HepG2 (cell line): ENCODE measurements around the gene SDC1. TPM values are rescaled to one million over a fixed set of nuclear protein-coding genes. Genes with fewer than 3 reads are reported as not detected.
A peak's percentile ranks its signal among the peaks of the same experiment; 100 is the strongest.

Experiments
- CTCF ChIP-seq: sonication (generic); formaldehyde crosslinking; IDR thresholded peaks from 2 replicates; pipeline ENCODE4 v1.5.0; 2020; ENCODE audit warnings: mild to moderate bottlenecking, missing genetic modification reagents, moderate library complexity
- FOXA1 ChIP-seq, 2 experiments: fragments of 450-650 bp in 1 of 2; sonication (generic) in 1 of 2; formaldehyde crosslinking in 1 of 2; IDR thresholded peaks; 2 replicates each; pipeline versions ENCODE4 v1.4.0 to v1.6.1; 2016 to 2020; ENCODE audit warnings: missing genetic modification reagents in 1 of 2
- GMEB1 ChIP-seq: sonication (generic); formaldehyde crosslinking; IDR thresholded peaks from 2 replicates; pipeline ENCODE4 v1.5.1; 2020; ENCODE audit warnings: missing genetic modification reagents, mild to moderate bottlenecking, borderline replicate concordance
- HES4 ChIP-seq: sonication (generic); formaldehyde crosslinking; IDR thresholded peaks from 2 replicates; pipeline ENCODE4 v1.9.0; 2021; ENCODE audit warnings: mild to moderate bottlenecking, missing genetic modification reagents, borderline replicate concordance
- MED1 ChIP-seq: sonication (generic); formaldehyde crosslinking; IDR thresholded peaks from 2 replicates; pipeline ENCODE4 v1.4.0; 2020; ENCODE audit warnings: missing genetic modification reagents
- NAIF1 ChIP-seq: sonication (generic); formaldehyde crosslinking; IDR thresholded peaks from 2 replicates; pipeline ENCODE4 v1.5.0; 2020; ENCODE audit warnings: mild to moderate bottlenecking, missing genetic modification reagents, borderline replicate concordance
- NCOA1 ChIP-seq: sonication (generic); formaldehyde crosslinking; IDR thresholded peaks from 2 replicates; pipeline ENCODE4 v1.9.0; 2021; ENCODE audit warnings: missing genetic modification reagents
- PRDM4 ChIP-seq: sonication (generic); formaldehyde crosslinking; IDR thresholded peaks from 2 replicates; pipeline ENCODE4 v1.9.0; 2021; ENCODE audit warnings: missing genetic modification reagents, borderline replicate concordance
- SIN3A ChIP-seq: IDR thresholded peaks from 2 replicates; pipeline ENCODE4 v1.6.1; 2011; ENCODE audit warnings: low read depth, mild to moderate bottlenecking, control low read depth, low read length, borderline replicate concordance
- TARDBP ChIP-seq: sonication (generic); formaldehyde crosslinking; IDR thresholded peaks from 2 replicates; pipeline ENCODE4 v1.8.0; 2022; ENCODE audit warnings: mild to moderate bottlenecking, missing genetic modification reagents
- TSC22D2 ChIP-seq: sonication (generic); formaldehyde crosslinking; IDR thresholded peaks from 2 replicates; pipeline ENCODE4 v1.5.1; 2020; ENCODE audit warnings: missing genetic modification reagents, mild to moderate bottlenecking, borderline replicate concordance
- ZNF333 ChIP-seq: sonication (generic); formaldehyde crosslinking; IDR thresholded peaks from 2 replicates; pipeline ENCODE4 v1.4.0; 2020; ENCODE audit warnings: mild to moderate bottlenecking, missing genetic modification reagents, borderline replicate concordance
- ZNF460 ChIP-seq: sonication (generic); formaldehyde crosslinking; IDR thresholded peaks from 2 replicates; pipeline ENCODE4 v1.5.1; 2020; ENCODE audit warnings: missing genetic modification reagents, mild to moderate bottlenecking, borderline replicate concordance
- ZNF589 ChIP-seq: sonication (generic); formaldehyde crosslinking; conservative IDR thresholded peaks from 2 replicates; pipeline ENCODE4 v1.8.0; 2022; ENCODE audit warnings: mild to moderate bottlenecking, moderate library complexity, missing genetic modification reagents
- ZNF747 ChIP-seq: sonication (generic); formaldehyde crosslinking; IDR thresholded peaks from 2 replicates; pipeline ENCODE4 v1.8.1; 2023; ENCODE audit warnings: missing genetic modification reagents, mild to moderate bottlenecking, borderline replicate concordance
- ZNF784 ChIP-seq: sonication (generic); formaldehyde crosslinking; IDR thresholded peaks from 2 replicates; pipeline ENCODE4 v1.5.1; 2020; ENCODE audit warnings: missing genetic modification reagents, mild to moderate bottlenecking, borderline replicate concordance
- polyA plus RNA-seq, 8 experiments: library from polyadenylated mRNA; depleted of rRNA in 3 of 8; stranded (reverse) in 7 of 8; unstranded in 1 of 8; fragments of >200 nt; fragmentation: Illumina TruSeq in 4 of 8; extraction: Trizol in 4 of 8; gene quantifications; 2 replicates each; pipeline versions ENCODE4 v1.2.1 to v1.2.3, GENCODE V29; 2011 to 2016; ENCODE audit warnings: low read depth in 4 of 8, missing spikeins in 1 of 8, mixed read lengths in 1 of 8; ENCODE audit not compliant: insufficient read depth in 1 of 8
- total RNA-seq, 5 experiments: library from RNA; depleted of rRNA; stranded (reverse); fragments of >200 nt; fragmentation: Illumina TruSeq; extraction: Trizol; gene quantifications; 2 replicates each; pipeline ENCODE4 v1.2.3, GENCODE V29; 2016; ENCODE audit warnings: low read depth in 1 of 5
- TF ChIP-seq, protein P1 (sequence below): sonication (generic); formaldehyde crosslinking; IDR thresholded peaks from 2 replicates; pipeline ENCODE4 v1.4.0; 2020; ENCODE audit warnings: missing genetic modification reagents
- TF ChIP-seq, protein P2 (sequence below): IDR thresholded peaks from 2 replicates; pipeline ENCODE4 v1.6.1; 2016; ENCODE audit warnings: low read depth, control low read depth

Gene SDC1
- total and polyA plus RNA-seq, 2 of the 13 experiments (the other 11 are each of a cell fraction or from before 2014, with no cell fraction given), result 108 to 119 TPM

DNA sequence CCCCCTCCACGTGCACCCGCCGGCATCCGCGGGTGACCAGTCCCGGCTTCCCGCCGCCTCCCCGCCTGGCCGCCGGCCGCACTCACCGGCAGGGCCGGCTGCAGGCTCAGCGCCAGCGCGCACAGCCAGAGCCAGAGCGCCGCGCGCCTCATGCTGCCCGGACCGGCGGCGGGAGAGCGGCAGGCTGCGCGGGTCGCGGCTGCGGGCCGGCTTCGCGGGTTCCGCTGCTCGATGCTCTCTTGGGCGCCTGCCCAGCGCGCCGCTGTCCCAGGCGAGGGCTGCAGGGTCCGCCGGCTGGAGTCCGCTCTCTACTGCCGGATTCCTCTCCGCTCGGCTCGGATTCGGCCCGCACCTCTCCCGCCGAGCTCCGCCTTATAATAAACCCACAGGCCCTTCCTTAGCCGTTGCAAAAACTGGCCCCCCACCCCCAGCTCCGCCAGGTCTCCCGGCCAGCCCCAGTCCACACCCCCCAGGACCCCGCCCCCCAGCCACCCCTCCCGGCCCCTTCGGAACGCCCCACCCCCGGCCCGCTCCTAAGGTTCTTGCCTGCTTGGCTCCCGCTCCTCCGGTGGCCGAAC, at the start of gene SDC1 (continued):
- TF ChIP-seq, protein P1, sequence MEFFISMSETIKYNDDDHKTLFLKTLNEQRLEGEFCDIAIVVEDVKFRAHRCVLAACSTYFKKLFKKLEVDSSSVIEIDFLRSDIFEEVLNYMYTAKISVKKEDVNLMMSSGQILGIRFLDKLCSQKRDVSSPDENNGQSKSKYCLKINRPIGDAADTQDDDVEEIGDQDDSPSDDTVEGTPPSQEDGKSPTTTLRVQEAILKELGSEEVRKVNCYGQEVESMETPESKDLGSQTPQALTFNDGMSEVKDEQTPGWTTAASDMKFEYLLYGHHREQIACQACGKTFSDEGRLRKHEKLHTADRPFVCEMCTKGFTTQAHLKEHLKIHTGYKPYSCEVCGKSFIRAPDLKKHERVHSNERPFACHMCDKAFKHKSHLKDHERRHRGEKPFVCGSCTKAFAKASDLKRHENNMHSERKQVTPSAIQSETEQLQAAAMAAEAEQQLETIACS, result no peak
- TF ChIP-seq FOXA1 (IDR thresholded peaks at IDR 0.05) (no peak), FOXA1 (CRISPR knock-in tag; IDR thresholded peaks at IDR 0.05) (no peak), NCOA1 (CRISPR knock-in tag) (no peak), PRDM4 (CRISPR knock-in tag) (no peak), GMEB1 (CRISPR knock-in tag) (no peak), SIN3A (peak; percentile 61; the same call in 1 of the 2 replicates), ZNF333 (CRISPR knock-in tag) (no peak; the same call in 1 of the 2 replicates), TSC22D2 (CRISPR knock-in tag) (0 out of 2 replicates have a peak, but pooled peaks have one; percentile 41), ZNF460 (CRISPR knock-in tag) (no peak), MED1 (CRISPR knock-in tag) (no peak), NAIF1 (CRISPR knock-in tag) (no peak), ZNF784 (CRISPR knock-in tag) (no peak), ZNF589 (CRISPR knock-in tag) (no peak), ZNF747 (CRISPR knock-in tag) (0 out of 2 replicates have a peak, but pooled peaks have one; percentile 4), CTCF (CRISPR knock-in tag) (no peak; the same call in 1 of the 2 replicates), TARDBP (CRISPR knock-in tag) (no peak; the same call in 1 of the 2 replicates), HES4 (CRISPR knock-in tag) (peak; percentile 92; the same call in 1 of the 2 replicates)
- TF ChIP-seq, protein P2, sequence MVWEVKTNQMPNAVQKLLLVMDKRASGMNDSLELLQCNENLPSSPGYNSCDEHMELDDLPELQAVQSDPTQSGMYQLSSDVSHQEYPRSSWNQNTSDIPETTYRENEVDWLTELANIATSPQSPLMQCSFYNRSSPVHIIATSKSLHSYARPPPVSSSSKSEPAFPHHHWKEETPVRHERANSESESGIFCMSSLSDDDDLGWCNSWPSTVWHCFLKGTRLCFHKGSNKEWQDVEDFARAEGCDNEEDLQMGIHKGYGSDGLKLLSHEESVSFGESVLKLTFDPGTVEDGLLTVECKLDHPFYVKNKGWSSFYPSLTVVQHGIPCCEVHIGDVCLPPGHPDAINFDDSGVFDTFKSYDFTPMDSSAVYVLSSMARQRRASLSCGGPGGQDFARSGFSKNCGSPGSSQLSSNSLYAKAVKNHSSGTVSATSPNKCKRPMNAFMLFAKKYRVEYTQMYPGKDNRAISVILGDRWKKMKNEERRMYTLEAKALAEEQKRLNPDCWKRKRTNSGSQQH (CRISPR knock-in tag), result no peak
